GM23338 (cell line): ENCODE results near the gene ARMH1. TPM values are rescaled to one million over a fixed set of nuclear protein-coding genes. Genes with fewer than 3 reads are reported as not detected.
A peak's percentile ranks its signal among the peaks of the same experiment; 100 is the strongest.

Experiments used
- ATAC-seq: fragments of 200-7000 bp; cut with Tn5 transposase; 3 replicates; pipeline ENCODE4 v1.9.1; 2020
- DNase-seq: peaks from one replicate; pipeline ENCODE4 v3.0.0-alpha.2; 2015; ENCODE audit warnings: low spot score
- H2AFZ ChIP-seq: fragments of 200-600 bp; sonication (generic); 2 replicates; pipeline ENCODE4 v1.8.0; 2016; ENCODE audit warnings: antibody characterized with exemption, mild to moderate bottlenecking, moderate library complexity
- H3F3A ChIP-seq: fragments of 200-600 bp; sonication (generic); replicated peaks from 2 replicates; pipeline ENCODE4 v1.8.0; 2017; ENCODE audit warnings: antibody characterized with exemption, mixed run types, low read depth
- H3K27ac ChIP-seq: fragments of 200-600 bp; sonication (generic); 2 replicates; pipeline ENCODE4 v1.6.1; 2016; ENCODE audit warnings: low read depth
- H3K27me3 ChIP-seq: fragments of 200-600 bp; sonication (generic); 2 replicates; pipeline ENCODE4 v1.8.0; 2016; ENCODE audit warnings: mild to moderate bottlenecking, mixed run types, moderate library complexity; ENCODE audit not compliant: insufficient read depth
- H3K36me3 ChIP-seq: fragments of 200-600 bp; sonication (generic); 2 replicates; pipeline ENCODE4 v1.8.0; 2016; ENCODE audit warnings: mild to moderate bottlenecking; ENCODE audit not compliant: insufficient read depth
- H3K4me1 ChIP-seq: fragments of 200-600 bp; sonication (generic); 2 replicates; pipeline ENCODE4 v1.8.0; 2016; ENCODE audit warnings: mild to moderate bottlenecking, moderate library complexity; ENCODE audit not compliant: insufficient read depth
- H3K4me2 ChIP-seq: fragments of 200-600 bp; sonication (generic); 2 replicates; pipeline ENCODE4 v1.7.1; 2017; ENCODE audit warnings: mixed run types
- H3K4me3 ChIP-seq: fragments of 200-600 bp; sonication (generic); 2 replicates; pipeline ENCODE4 v1.6.1; 2016; ENCODE audit warnings: mixed run types
- H3K79me2 ChIP-seq: fragments of 200-600 bp; sonication (generic); replicated peaks from 2 replicates; pipeline ENCODE4 v1.8.0; 2017; ENCODE audit warnings: mild to moderate bottlenecking; ENCODE audit not compliant: insufficient read depth
- H3K9me2 ChIP-seq: fragments of 200-600 bp; sonication (generic); 2 replicates; pipeline ENCODE4 v1.8.0; 2017; ENCODE audit not compliant: insufficient read depth
- H4K20me1 ChIP-seq: fragments of 200-600 bp; sonication (generic); replicated peaks from 2 replicates; pipeline ENCODE4 v1.8.0; 2017; ENCODE audit warnings: mild to moderate bottlenecking; ENCODE audit not compliant: insufficient read depth
- H3K27ac Mint-ChIP-seq: 2 replicates; pipeline ENCODE4 v1.8.0; 2020; ENCODE audit warnings: inconsistent platforms, mild to moderate bottlenecking, moderate library complexity, mixed read lengths
- H3K27me3 Mint-ChIP-seq: 3 replicates; pipeline ENCODE4 v1.8.0; 2022; ENCODE audit warnings: low read depth, mild to moderate bottlenecking, moderate library complexity, mixed read lengths, inconsistent platforms; ENCODE audit not compliant: insufficient read depth, poor library complexity
- H3K36me3 Mint-ChIP-seq: 3 replicates; pipeline ENCODE4 v1.8.0; 2021; ENCODE audit warnings: low read depth, mild to moderate bottlenecking, inconsistent platforms, moderate library complexity, mixed read lengths
- H3K4me1 Mint-ChIP-seq: 3 replicates; pipeline ENCODE4 v1.8.0; 2020; ENCODE audit warnings: mild to moderate bottlenecking, inconsistent platforms, mixed read lengths
- H3K4me3 Mint-ChIP-seq: 3 replicates; pipeline ENCODE4 v1.8.0; 2021; ENCODE audit warnings: moderate library complexity, mild to moderate bottlenecking, inconsistent platforms, mixed read lengths
- H3K9me3 Mint-ChIP-seq: 3 replicates; pipeline ENCODE4 v1.8.0; 2020; ENCODE audit warnings: moderate library complexity, mild to moderate bottlenecking, inconsistent platforms, mixed read lengths
- REST ChIP-seq: IDR thresholded peaks from one replicate; pipeline ENCODE4 v1.6.1; 2018; ENCODE audit warnings: antibody characterized with exemption; ENCODE audit not compliant: unreplicated experiment
- ZNF331 ChIP-seq: fragments of 250-450 bp; sonication (Bioruptor Pico); IDR thresholded peaks from 2 replicates; pipeline ENCODE4 v1.5.0; 2020; ENCODE audit warnings: low read depth, mild to moderate bottlenecking, moderate library complexity
- polyA plus RNA-seq: library from polyadenylated mRNA; unstranded; fragments of >200 nt; fragmentation: Nextera tagmentation; extraction: Ambion mirVana; gene quantifications from 2 replicates; pipeline ENCODE4 v1.2.1, GENCODE V29; 2016
- total RNA-seq: library from RNA; depleted of rRNA; stranded (reverse); fragments of >200 nt; shearing (Covaris generic); gene quantifications from 2 replicates; pipeline ENCODE4 v1.2.3, GENCODE V29; 2014
- TF ChIP-seq, protein P1 (sequence below): fragments of 250-450 bp; sonication (Bioruptor Pico); IDR thresholded peaks from 2 replicates; pipeline ENCODE4 v1.5.0; 2020; ENCODE audit warnings: mild to moderate bottlenecking, moderate library complexity
- TF ChIP-seq, protein P2 (sequence below): IDR thresholded peaks from 2 replicates; pipeline ENCODE4 v1.6.1; 2016; ENCODE audit warnings: antibody characterized with exemption

ARMH1 gene
- total and polyA plus RNA-seq, 2 experiments from 2014 or later = 0.31 TPM; not detected in 1

DNA sequence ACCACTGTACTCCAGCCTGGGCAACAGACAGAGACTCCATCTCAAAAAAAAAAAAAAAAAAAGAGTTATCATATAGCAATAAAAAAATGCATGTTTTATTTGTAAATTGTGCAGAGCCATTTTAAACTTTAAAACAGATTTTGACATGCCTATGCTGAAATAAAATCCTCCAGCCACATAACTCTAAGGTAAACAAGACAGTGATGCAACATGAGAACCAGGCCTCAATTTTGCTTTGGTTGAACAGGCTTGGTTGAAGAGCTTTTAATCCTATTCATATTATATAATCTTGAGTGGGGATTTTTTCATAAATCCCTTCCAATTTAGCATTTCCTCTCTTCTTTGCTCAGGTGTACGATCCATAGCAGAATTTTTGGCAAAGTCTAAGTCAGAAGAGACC is 26.1 kb downstream of the ARMH1 start (continued):
- TF ChIP-seq, protein P1, sequence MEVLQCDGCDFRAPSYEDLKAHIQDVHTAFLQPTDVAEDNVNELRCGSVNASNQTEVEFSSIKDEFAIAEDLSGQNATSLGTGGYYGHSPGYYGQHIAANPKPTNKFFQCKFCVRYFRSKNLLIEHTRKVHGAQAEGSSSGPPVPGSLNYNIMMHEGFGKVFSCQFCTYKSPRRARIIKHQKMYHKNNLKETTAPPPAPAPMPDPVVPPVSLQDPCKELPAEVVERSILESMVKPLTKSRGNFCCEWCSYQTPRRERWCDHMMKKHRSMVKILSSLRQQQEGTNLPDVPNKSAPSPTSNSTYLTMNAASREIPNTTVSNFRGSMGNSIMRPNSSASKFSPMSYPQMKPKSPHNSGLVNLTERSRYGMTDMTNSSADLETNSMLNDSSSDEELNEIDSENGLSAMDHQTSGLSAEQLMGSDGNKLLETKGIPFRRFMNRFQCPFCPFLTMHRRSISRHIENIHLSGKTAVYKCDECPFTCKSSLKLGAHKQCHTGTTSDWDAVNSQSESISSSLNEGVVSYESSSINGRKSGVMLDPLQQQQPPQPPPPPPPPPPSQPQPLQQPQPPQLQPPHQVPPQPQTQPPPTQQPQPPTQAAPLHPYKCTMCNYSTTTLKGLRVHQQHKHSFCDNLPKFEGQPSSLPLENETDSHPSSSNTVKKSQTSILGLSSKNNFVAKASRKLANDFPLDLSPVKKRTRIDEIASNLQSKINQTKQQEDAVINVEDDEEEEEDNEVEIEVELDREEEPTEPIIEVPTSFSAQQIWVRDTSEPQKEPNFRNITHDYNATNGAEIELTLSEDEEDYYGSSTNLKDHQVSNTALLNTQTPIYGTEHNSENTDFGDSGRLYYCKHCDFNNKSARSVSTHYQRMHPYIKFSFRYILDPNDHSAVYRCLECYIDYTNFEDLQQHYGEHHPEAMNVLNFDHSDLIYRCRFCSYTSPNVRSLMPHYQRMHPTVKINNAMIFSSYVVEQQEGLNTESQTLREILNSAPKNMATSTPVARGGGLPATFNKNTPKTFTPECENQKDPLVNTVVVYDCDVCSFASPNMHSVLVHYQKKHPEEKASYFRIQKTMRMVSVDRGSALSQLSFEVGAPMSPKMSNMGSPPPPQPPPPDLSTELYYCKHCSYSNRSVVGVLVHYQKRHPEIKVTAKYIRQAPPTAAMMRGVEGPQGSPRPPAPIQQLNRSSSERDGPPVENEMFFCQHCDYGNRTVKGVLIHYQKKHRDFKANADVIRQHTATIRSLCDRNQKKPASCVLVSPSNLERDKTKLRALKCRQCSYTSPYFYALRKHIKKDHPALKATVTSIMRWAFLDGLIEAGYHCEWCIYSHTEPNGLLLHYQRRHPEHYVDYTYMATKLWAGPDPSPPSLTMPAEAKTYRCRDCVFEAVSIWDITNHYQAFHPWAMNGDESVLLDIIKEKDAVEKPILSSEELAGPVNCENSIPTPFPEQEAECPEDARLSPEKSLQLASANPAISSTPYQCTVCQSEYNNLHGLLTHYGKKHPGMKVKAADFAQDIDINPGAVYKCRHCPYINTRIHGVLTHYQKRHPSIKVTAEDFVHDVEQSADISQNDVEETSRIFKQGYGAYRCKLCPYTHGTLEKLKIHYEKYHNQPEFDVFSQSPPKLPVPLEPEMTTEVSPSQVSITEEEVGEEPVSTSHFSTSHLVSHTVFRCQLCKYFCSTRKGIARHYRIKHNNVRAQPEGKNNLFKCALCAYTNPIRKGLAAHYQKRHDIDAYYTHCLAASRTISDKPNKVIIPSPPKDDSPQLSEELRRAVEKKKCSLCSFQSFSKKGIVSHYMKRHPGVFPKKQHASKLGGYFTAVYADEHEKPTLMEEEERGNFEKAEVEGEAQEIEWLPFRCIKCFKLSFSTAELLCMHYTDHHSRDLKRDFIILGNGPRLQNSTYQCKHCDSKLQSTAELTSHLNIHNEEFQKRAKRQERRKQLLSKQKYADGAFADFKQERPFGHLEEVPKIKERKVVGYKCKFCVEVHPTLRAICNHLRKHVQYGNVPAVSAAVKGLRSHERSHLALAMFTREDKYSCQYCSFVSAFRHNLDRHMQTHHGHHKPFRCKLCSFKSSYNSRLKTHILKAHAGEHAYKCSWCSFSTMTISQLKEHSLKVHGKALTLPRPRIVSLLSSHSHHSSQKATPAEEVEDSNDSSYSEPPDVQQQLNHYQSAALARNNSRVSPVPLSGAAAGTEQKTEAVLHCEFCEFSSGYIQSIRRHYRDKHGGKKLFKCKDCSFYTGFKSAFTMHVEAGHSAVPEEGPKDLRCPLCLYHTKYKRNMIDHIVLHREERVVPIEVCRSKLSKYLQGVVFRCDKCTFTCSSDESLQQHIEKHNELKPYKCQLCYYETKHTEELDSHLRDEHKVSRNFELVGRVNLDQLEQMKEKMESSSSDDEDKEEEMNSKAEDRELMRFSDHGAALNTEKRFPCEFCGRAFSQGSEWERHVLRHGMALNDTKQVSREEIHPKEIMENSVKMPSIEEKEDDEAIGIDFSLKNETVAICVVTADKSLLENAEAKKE (CRISPR knock-in tag) = no peak
- TF ChIP-seq ZNF331 (no peak), REST (no peak)

DNA sequence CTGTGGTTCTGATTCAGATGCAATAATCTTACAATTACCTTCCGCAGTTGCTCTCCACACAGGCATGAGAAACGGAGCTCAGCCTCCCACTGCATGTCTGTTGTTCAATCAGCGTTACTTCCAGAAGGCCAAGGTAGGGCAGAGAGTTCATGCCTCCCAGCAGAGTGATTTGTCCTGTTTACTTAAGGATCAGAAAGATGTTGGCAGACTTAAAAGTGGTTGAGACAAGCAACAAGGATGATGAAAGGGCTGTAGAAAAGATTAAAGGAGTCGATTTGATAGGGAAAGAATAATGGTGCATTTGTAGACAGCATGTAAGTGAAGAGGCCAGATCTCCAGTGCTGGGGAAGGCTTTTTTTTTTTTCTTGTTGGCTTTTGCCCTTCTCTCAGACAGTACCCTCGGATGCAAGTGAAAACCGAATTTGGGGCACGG is 26.6 kb downstream of the ARMH1 start:
- Mint-ChIP-seq H3K4me3 (no peak overlapping the region), H3K4me1 (peaks cover 6% of the 10 kb centered on the region), H3K27me3 (peaks cover 7% of the 10 kb centered on the region), H3K36me3 (no peaks in the 10 kb centered on the region), H3K27ac (no peak overlapping the region), H3K9me3 (no peaks in the 10 kb centered on the region)
- DNase-seq (no peak), ATAC-seq (no peak)
- Histone ChIP-seq H3K9me2 (no peaks in the 10 kb centered on the region), H3K79me2 (no peaks in the 10 kb centered on the region), H3K4me3 (no peak overlapping the region), H3K27me3 (no peaks in the 10 kb centered on the region), H3K4me2 (no peak overlapping the region), H3K27ac (no peak overlapping the region), H3K4me1 (no peaks in the 10 kb centered on the region), H2AFZ (0 out of 2 replicates have a peak overlapping the region, but pooled peaks have one; percentile 61), H3F3A (peaks cover 3% of the 10 kb centered on the region), H4K20me1 (no peaks in the 10 kb centered on the region), H3K36me3 (no peaks in the 10 kb centered on the region)
- TF ChIP-seq, protein P1 (CRISPR knock-in tag) = no peak
- TF ChIP-seq, protein P2, sequence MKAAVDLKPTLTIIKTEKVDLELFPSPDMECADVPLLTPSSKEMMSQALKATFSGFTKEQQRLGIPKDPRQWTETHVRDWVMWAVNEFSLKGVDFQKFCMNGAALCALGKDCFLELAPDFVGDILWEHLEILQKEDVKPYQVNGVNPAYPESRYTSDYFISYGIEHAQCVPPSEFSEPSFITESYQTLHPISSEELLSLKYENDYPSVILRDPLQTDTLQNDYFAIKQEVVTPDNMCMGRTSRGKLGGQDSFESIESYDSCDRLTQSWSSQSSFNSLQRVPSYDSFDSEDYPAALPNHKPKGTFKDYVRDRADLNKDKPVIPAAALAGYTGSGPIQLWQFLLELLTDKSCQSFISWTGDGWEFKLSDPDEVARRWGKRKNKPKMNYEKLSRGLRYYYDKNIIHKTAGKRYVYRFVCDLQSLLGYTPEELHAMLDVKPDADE = no peak
